Stimulated activated naive CD8-positive, alpha-beta T cell treated with anti-CD3 and anti-CD28 coated beads, Interleukin-15, Interleukin-2, amounts not matched to agents 100 ng/mL and 50 ng/mL, for 24 hours (primary cell): ENCODE data around the gene COL20A1.
"Not testable (repeated sequence)": the region's sequence is repeated elsewhere in the genome, so short reads cannot be mapped to it uniquely, and the experiment has no call there.

Experiments used
- H3K27ac Mint-ChIP-seq: one replicate; pipeline ENCODE4 v1.8.0; 2021; ENCODE audit warnings: mild to moderate bottlenecking, mixed read lengths
- H3K27me3 Mint-ChIP-seq: one replicate; pipeline ENCODE4 v1.8.0; 2021; ENCODE audit warnings: mixed read lengths
- H3K36me3 Mint-ChIP-seq: one replicate; pipeline ENCODE4 v1.8.0; 2021; ENCODE audit warnings: low read depth, mixed read lengths
- H3K4me1 Mint-ChIP-seq: one replicate; pipeline ENCODE4 v1.8.0; 2021; ENCODE audit warnings: low read depth, mixed read lengths
- H3K4me3 Mint-ChIP-seq: one replicate; pipeline ENCODE4 v1.8.0; 2021; ENCODE audit warnings: mild to moderate bottlenecking, mixed read lengths
- H3K9me3 Mint-ChIP-seq: one replicate; pipeline ENCODE4 v1.8.0; 2021; ENCODE audit warnings: mixed read lengths

Gene COL20A1

GRCh38 chr20:63292904-63293303 lies at the start of gene COL20A1:
Gene COL20A1, plus strand, starts transcription at chr20:63293186. Its CDS starts 1,922 bp downstream, at chr20:63295108.
- no peaks in the 10 kb centered on the region for H3K36me3 Mint-ChIP-seq
- H3K4me3 Mint-ChIP-seq = no peak within 1 kb of the TSS
- H3K27me3 Mint-ChIP-seq = peaks cover 11% of the 10 kb centered on the region
- no peaks in the 10 kb centered on the region for H3K9me3 Mint-ChIP-seq
- no peak within 1 kb of the TSS for H3K27ac Mint-ChIP-seq
- H3K4me1 Mint-ChIP-seq = peaks cover 5% of the 10 kb centered on the region

- no peaks in the 10 kb centered on the region for H3K4me1 Mint-ChIP-seq
- H3K4me3 Mint-ChIP-seq = no peak overlapping the region
- H3K9me3 Mint-ChIP-seq = no peaks in the 10 kb centered on the region
- H3K27ac Mint-ChIP-seq = no peak overlapping the region
- peaks cover 4% of the 10 kb centered on the region for H3K27me3 Mint-ChIP-seq
- no peaks in the 10 kb centered on the region for H3K36me3 Mint-ChIP-seq
These were observed 49.3 kb upstream of the COL20A1 start for GRCh38 chr20:63243604-63244247.

- Mint-ChIP-seq H3K4me1 (no peaks in the 10 kb centered on the region), H3K36me3 (no peaks in the 10 kb centered on the region), H3K9me3 (no peaks in the 10 kb centered on the region), H3K27me3 (peaks cover 11% of the 10 kb centered on the region), H3K27ac (no peak overlapping the region), H3K4me3 (no peak overlapping the region)
These were observed 48.5 kb upstream of the COL20A1 start for GRCh38 chr20:63244468-63244867.

- no peak overlapping the region for H3K27ac Mint-ChIP-seq
- H3K9me3 Mint-ChIP-seq = no peaks in the 10 kb centered on the region
- H3K4me3 Mint-ChIP-seq = no peak overlapping the region
- peaks cover 22% of the 10 kb centered on the region for H3K27me3 Mint-ChIP-seq
- H3K36me3 Mint-ChIP-seq = no peaks in the 10 kb centered on the region
- no peaks in the 10 kb centered on the region for H3K4me1 Mint-ChIP-seq
These were observed 46.3 kb upstream of the COL20A1 start for GRCh38 chr20:63246490-63247288.

GRCh38 chr20:63247671-63248228 lies 45.2 kb upstream of the COL20A1 start:
- Mint-ChIP-seq H3K4me1 (no peaks in the 10 kb centered on the region), H3K9me3 (no peaks in the 10 kb centered on the region), H3K36me3 (no peaks in the 10 kb centered on the region), H3K4me3 (no peak overlapping the region), H3K27ac (no peak overlapping the region), H3K27me3 (peaks cover 28% of the 10 kb centered on the region)

- Mint-ChIP-seq H3K27ac (no peak overlapping the region), H3K4me1 (no peaks in the 10 kb centered on the region), H3K4me3 (no peak overlapping the region), H3K36me3 (no peaks in the 10 kb centered on the region), H3K9me3 (no peaks in the 10 kb centered on the region), H3K27me3 (peaks cover 32% of the 10 kb centered on the region)
These were observed 44.0 kb upstream of the COL20A1 start for GRCh38 chr20:63248835-63249591.

- Mint-ChIP-seq H3K27me3 (peaks cover 35% of the 10 kb centered on the region), H3K36me3 (no peaks in the 10 kb centered on the region)
These were observed 43.1 kb upstream of the COL20A1 start for GRCh38 chr20:63249891-63250290.

GRCh38 chr20:63251350-63251749 lies 41.6 kb upstream of the COL20A1 start:
- H3K4me1 Mint-ChIP-seq, H3K9me3 Mint-ChIP-seq, H3K36me3 Mint-ChIP-seq, H3K27ac Mint-ChIP-seq, H3K4me3 Mint-ChIP-seq: not testable (repeated sequence)
- H3K27me3 Mint-ChIP-seq = peaks cover 50% of the 10 kb centered on the region

More at GRCh38 chr20:63249891-63250290, 43.1 kb upstream of the COL20A1 start:
- no peak overlapping the region for H3K27ac Mint-ChIP-seq
- no peaks in the 10 kb centered on the region for H3K4me1 Mint-ChIP-seq
- H3K4me3 Mint-ChIP-seq = no peak overlapping the region
- no peaks in the 10 kb centered on the region for H3K9me3 Mint-ChIP-seq

GRCh38 chr20:63252284-63252711 lies 40.7 kb upstream of the COL20A1 start:
- H3K36me3 Mint-ChIP-seq = no peaks in the 10 kb centered on the region
- H3K27ac Mint-ChIP-seq = no peak overlapping the region
- peaks cover 58% of the 10 kb centered on the region for H3K27me3 Mint-ChIP-seq
- no peaks in the 10 kb centered on the region for H3K4me1 Mint-ChIP-seq
- no peak overlapping the region for H3K4me3 Mint-ChIP-seq
- no peaks in the 10 kb centered on the region for H3K9me3 Mint-ChIP-seq

- H3K4me3 Mint-ChIP-seq = peak overlapping the region; percentile 1
- peaks cover 58% of the 10 kb centered on the region for H3K27me3 Mint-ChIP-seq
- H3K36me3 Mint-ChIP-seq = no peaks in the 10 kb centered on the region
- no peaks in the 10 kb centered on the region for H3K4me1 Mint-ChIP-seq
- H3K27ac Mint-ChIP-seq = no peak overlapping the region
- H3K9me3 Mint-ChIP-seq = no peaks in the 10 kb centered on the region
These were observed 39.9 kb upstream of the COL20A1 start for GRCh38 chr20:63253065-63253437.

- Mint-ChIP-seq H3K4me3 (no peak overlapping the region), H3K36me3 (no peaks in the 10 kb centered on the region), H3K27me3 (peaks cover 55% of the 10 kb centered on the region), H3K4me1 (no peaks in the 10 kb centered on the region), H3K27ac (no peak overlapping the region), H3K9me3 (no peaks in the 10 kb centered on the region)
These were observed 39.4 kb upstream of the COL20A1 start for GRCh38 chr20:63253438-63254231.

GRCh38 chr20:63254232-63254605 lies 38.8 kb upstream of the COL20A1 start, which contains the start of gene NKAIN4:
Gene NKAIN4, minus strand, starts transcription at chr20:63254463. Its CDS starts 13 bp downstream, at chr20:63254450.
- peaks cover 51% of the 10 kb centered on the region for H3K27me3 Mint-ChIP-seq
- H3K4me1 Mint-ChIP-seq = no peaks in the 10 kb centered on the region
- H3K36me3 Mint-ChIP-seq = no peaks in the 10 kb centered on the region
- H3K27ac Mint-ChIP-seq = no peak within 1 kb of the TSS
- no peak within 1 kb of the TSS for H3K4me3 Mint-ChIP-seq
- H3K9me3 Mint-ChIP-seq = no peaks in the 10 kb centered on the region

- Mint-ChIP-seq H3K27ac (no peak overlapping the region), H3K27me3 (peaks cover 50% of the 10 kb centered on the region), H3K4me3 (no peak overlapping the region), H3K36me3 (no peaks in the 10 kb centered on the region), H3K9me3 (no peaks in the 10 kb centered on the region), H3K4me1 (no peaks in the 10 kb centered on the region)
These were observed 38.2 kb upstream of the COL20A1 start for GRCh38 chr20:63254606-63255384.
